ENCODE results near the gene LNX2.

The LNX2 gene

DNA sequence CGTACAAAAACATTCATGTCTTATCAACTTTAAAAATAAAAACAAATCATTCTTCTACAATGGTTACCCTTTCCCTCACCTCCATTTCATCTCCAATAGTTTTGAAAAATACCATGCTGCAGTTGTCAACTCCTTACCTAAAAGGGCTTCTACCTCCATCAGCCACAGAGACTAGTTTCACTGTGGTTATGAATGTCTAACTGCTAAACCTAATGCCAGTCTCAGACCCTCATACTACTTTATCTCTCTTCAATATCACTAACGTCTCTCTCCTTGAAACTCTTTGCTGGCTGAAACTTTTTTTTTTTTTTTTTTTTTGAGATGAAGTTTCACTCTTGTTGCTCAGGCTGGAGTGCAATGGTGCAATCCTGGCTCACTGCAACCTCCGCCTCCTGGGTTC, 27.1 kb downstream of the LNX2 start:
- H3K4me1 ChIP-seq (ENCODE audit: control insufficient read depth, insufficient read depth, low read length, poor library complexity, severe bottlenecking), result peaks cover 4% of the 10 kb centered on the region
- no peak overlapping the region for H3K27ac ChIP-seq (ENCODE audit: low read depth, low read length, severe bottlenecking)
- no peak overlapping the region for H3K4me3 ChIP-seq (ENCODE audit: extremely low read depth, insufficient read depth, low read length, poor library complexity, severe bottlenecking)
- 100% methylated on average over 1 of the region's 3 CpGs for WGBS, 2 experiments (ENCODE audit: insufficient coverage in 2 of 2)
- no peaks in the 10 kb centered on the region for H3K9me3 ChIP-seq (ENCODE audit: control insufficient read depth, low read length)
- no peaks in the 10 kb centered on the region for H3K36me3 ChIP-seq (ENCODE audit: control insufficient read depth, insufficient read depth, low read length)

DNA sequence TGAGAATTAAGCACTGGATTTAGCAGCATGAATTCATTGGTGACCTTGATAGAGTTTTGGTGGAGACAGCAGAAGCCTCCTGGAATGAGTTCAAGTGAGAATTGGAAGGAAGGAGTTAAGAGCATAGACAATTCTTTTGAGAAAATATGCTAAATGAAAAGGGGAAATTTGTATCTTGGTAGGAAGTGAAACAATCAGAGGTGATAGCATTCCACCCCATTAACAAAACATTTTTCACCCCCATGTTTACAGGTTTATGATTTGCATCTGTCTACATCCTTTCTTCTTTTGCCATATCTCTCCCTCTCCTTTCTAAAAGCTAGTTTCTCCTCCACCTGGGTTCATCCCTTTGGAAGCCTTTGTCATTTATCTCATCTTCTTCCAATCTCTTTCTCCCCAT, 27.5 kb downstream of the LNX2 start:
- Histone ChIP-seq H3K4me1 (ENCODE audit: control insufficient read depth, insufficient read depth, low read length, poor library complexity, severe bottlenecking) (peaks cover 1% of the 10 kb centered on the region), H3K27ac (ENCODE audit: low read depth, low read length, severe bottlenecking) (no peak overlapping the region), H3K36me3 (ENCODE audit: control insufficient read depth, insufficient read depth, low read length) (no peaks in the 10 kb centered on the region), H3K9me3 (ENCODE audit: control insufficient read depth, low read length) (no peaks in the 10 kb centered on the region), H3K4me3 (ENCODE audit: extremely low read depth, insufficient read depth, low read length, poor library complexity, severe bottlenecking) (no peak overlapping the region)

DNA sequence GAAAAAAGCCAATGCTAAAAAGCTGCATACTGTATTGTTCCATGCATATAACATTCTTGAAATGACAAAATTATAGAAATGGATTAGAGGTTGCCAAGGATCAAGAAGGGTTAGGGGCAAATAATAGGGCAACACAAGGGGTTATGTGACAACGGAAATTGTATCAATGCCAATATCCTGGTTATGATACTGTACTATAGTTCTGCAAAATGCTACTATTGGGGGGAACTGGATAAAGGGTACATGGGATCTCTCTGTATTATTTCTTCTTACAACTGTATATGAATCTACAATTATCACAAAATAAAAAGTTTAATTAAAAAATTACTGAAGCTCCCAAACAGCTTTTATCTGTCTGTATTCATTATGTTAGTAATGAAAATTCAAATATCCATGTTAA, 31.9 kb downstream of the LNX2 start:
- H3K36me3 ChIP-seq (ENCODE audit: control insufficient read depth, insufficient read depth, low read length), result no peaks in the 10 kb centered on the region
- no peak overlapping the region for H3K4me3 ChIP-seq (ENCODE audit: extremely low read depth, insufficient read depth, low read length, poor library complexity, severe bottlenecking)
- 83 to 88% methylated on average over 1 of the region's 1 CpG for WGBS, 2 experiments (ENCODE audit: insufficient coverage in 2 of 2)
- no peaks in the 10 kb centered on the region for H3K4me1 ChIP-seq (ENCODE audit: control insufficient read depth, insufficient read depth, low read length, poor library complexity, severe bottlenecking)
- no peak overlapping the region for H3K27ac ChIP-seq (ENCODE audit: low read depth, low read length, severe bottlenecking)
- no peaks in the 10 kb centered on the region for H3K9me3 ChIP-seq (ENCODE audit: control insufficient read depth, low read length)

GRCh38 chr13:27587095-27587746, 33.1 kb downstream of the LNX2 start:
- Histone ChIP-seq H3K4me3 (ENCODE audit: extremely low read depth, insufficient read depth, low read length, poor library complexity, severe bottlenecking) (no peak overlapping the region), H3K27ac (ENCODE audit: low read depth, low read length, severe bottlenecking) (no peak overlapping the region), H3K9me3 (ENCODE audit: control insufficient read depth, low read length) (no peaks in the 10 kb centered on the region), H3K36me3 (ENCODE audit: control insufficient read depth, insufficient read depth, low read length) (no peaks in the 10 kb centered on the region), H3K4me1 (ENCODE audit: control insufficient read depth, insufficient read depth, low read length, poor library complexity, severe bottlenecking) (no peaks in the 10 kb centered on the region)
- 86 to 94% methylated on average over 2 to 3 of the region's 5 CpGs for WGBS, 2 experiments (ENCODE audit: insufficient coverage in 2 of 2)

DNA sequence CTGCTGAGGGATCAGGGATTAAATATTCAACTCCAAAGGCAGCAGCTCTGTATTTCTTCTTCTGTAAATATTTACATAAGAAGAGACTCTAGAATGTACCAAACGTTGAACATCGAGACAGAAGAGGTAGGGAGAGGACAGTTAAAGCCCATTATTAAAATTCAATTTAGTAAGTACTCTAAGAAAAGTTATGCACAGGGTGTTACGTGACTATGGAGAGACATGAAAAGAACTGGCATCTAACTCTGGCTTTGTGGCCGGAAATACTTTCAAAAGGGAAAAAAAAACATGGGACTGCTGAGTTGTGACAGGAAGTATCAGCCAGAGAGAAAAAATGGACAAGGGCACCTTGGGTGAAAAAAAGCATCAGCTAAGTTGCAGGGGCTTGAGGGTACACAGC, 36.7 kb downstream of the LNX2 start:
- H3K4me1 ChIP-seq (ENCODE audit: control insufficient read depth, insufficient read depth, low read length, poor library complexity, severe bottlenecking), result peaks cover 7% of the 10 kb centered on the region
- no peak overlapping the region for H3K27ac ChIP-seq (ENCODE audit: low read depth, low read length, severe bottlenecking)
- H3K4me3 ChIP-seq (ENCODE audit: extremely low read depth, insufficient read depth, low read length, poor library complexity, severe bottlenecking), result no peak overlapping the region
- no peaks in the 10 kb centered on the region for H3K9me3 ChIP-seq (ENCODE audit: control insufficient read depth, low read length)
- H3K36me3 ChIP-seq (ENCODE audit: control insufficient read depth, insufficient read depth, low read length), result no peaks in the 10 kb centered on the region
- 96 to 100% methylated on average over 2 of the region's 4 CpGs for WGBS, 2 experiments (ENCODE audit: insufficient coverage in 2 of 2)

GRCh38 chr13:27578121-27579030, 42.0 kb downstream of the LNX2 start:
- H3K4me3 ChIP-seq (ENCODE audit: extremely low read depth, insufficient read depth, low read length, poor library complexity, severe bottlenecking), result no peak overlapping the region
- H3K4me1 ChIP-seq (ENCODE audit: control insufficient read depth, insufficient read depth, low read length, poor library complexity, severe bottlenecking), result peaks cover 16% of the 10 kb centered on the region
- H3K9me3 ChIP-seq (ENCODE audit: control insufficient read depth, low read length), result peaks cover 3% of the 10 kb centered on the region
- no peaks in the 10 kb centered on the region for H3K36me3 ChIP-seq (ENCODE audit: control insufficient read depth, insufficient read depth, low read length)
- no peak overlapping the region for H3K27ac ChIP-seq (ENCODE audit: low read depth, low read length, severe bottlenecking)
- 98 to 100% methylated on average over 1 to 6 of the region's 6 CpGs for WGBS, 2 experiments (ENCODE audit: insufficient coverage in 2 of 2)

DNA sequence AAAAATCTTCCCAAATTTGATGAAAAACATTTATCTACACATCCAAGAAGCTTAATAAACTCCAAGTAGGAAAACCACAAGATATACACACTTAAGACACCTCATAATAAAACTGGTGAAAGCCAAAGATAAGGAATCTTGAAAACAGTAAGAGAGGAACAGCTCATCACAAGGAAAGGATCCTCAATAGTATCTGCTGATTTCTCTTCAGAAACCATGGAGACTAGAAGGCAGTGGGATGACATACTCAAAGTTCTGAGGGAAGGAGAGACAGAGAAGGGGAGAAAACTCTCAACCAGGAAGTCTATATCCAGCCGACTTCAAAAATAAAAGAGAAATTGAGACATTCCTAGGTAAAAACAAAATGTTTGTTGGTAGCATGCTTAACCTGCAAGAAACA, 45.7 kb downstream of the LNX2 start:
- Histone ChIP-seq H3K36me3 (ENCODE audit: control insufficient read depth, insufficient read depth, low read length) (no peaks in the 10 kb centered on the region), H3K27ac (ENCODE audit: low read depth, low read length, severe bottlenecking) (no peak overlapping the region), H3K4me3 (ENCODE audit: extremely low read depth, insufficient read depth, low read length, poor library complexity, severe bottlenecking) (no peak overlapping the region), H3K9me3 (ENCODE audit: control insufficient read depth, low read length) (peaks cover 3% of the 10 kb centered on the region), H3K4me1 (ENCODE audit: control insufficient read depth, insufficient read depth, low read length, poor library complexity, severe bottlenecking) (peaks cover 21% of the 10 kb centered on the region)
- no CpG with 5 or more reads among the region's 1 CpG for WGBS, 2 experiments (ENCODE audit: insufficient coverage in 2 of 2)

- Histone ChIP-seq H3K36me3 (ENCODE audit: control insufficient read depth, insufficient read depth, low read length) (peaks cover 4% of the 10 kb centered on the region), H3K4me1 (ENCODE audit: control insufficient read depth, insufficient read depth, low read length, poor library complexity, severe bottlenecking) (peaks cover 10% of the 10 kb centered on the region), H3K4me3 (ENCODE audit: extremely low read depth, insufficient read depth, low read length, poor library complexity, severe bottlenecking) (no peak overlapping the region), H3K27ac (ENCODE audit: low read depth, low read length, severe bottlenecking) (peak overlapping the region; percentile 52), H3K9me3 (ENCODE audit: control insufficient read depth, low read length) (peaks cover 3% of the 10 kb centered on the region)
- no CpG with 5 or more reads among the region's 2 CpGs for WGBS, 2 experiments (ENCODE audit: insufficient coverage in 2 of 2)
Measured at GRCh38 chr13:27573265-27573664, 47.1 kb downstream of the LNX2 start.

DNA sequence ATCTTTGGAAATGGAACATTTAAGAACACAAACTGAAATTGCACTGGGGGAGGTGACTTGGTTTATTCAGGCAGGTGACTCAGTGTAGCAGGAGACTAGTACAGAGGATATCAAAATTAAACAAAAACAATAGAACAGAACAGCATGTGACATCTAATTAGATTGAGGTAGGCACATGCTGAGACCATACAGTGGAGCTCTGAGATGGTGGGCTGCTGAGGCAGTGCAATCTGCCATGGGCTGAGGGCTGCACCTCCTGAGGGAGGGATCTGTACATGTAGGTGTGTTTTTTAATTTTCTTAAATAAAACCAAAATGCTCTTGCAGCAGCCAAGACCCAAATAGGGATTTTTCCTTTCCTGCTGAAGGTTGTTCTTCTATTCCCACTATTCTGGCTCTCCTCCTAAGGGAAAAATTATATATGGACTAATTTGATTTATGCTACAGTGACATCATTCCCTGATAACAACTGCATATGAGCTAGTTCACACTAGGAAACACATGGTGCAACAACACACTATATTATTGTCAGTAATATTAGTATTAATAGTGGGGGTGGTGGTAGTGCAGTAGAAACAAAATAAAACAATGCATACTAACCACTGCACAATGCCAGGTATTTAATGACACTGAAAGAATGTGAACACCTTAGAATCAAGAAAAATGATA, 48.0 kb downstream of the LNX2 start:
- no peak overlapping the region for H3K27ac ChIP-seq (ENCODE audit: low read depth, low read length, severe bottlenecking)
- peaks cover 8% of the 10 kb centered on the region for H3K36me3 ChIP-seq (ENCODE audit: control insufficient read depth, insufficient read depth, low read length)
- H3K4me3 ChIP-seq (ENCODE audit: extremely low read depth, insufficient read depth, low read length, poor library complexity, severe bottlenecking), result no peak overlapping the region
- peaks cover 9% of the 10 kb centered on the region for H3K4me1 ChIP-seq (ENCODE audit: control insufficient read depth, insufficient read depth, low read length, poor library complexity, severe bottlenecking)
- peaks cover 3% of the 10 kb centered on the region for H3K9me3 ChIP-seq (ENCODE audit: control insufficient read depth, low read length)

DNA sequence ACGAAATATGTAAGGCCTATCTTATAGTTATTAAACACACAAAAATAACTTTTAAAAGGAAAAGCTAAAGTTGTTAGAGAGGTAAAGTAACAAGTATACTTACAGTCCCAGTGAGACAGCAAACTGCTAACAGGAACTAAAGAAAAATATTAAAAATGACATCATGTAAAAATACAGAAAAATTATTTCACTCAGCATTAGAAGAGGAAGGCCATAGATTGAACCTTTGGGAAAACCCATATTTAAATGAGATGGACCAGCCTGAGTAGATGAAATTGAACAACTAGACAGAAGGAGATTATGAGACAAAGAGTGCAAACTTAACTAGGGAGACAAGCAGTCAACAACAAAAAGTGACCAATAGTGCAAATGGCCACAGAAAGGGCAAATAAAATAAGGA, 49.4 kb downstream of the LNX2 start:
- Histone ChIP-seq H3K9me3 (ENCODE audit: control insufficient read depth, low read length) (peaks cover 3% of the 10 kb centered on the region), H3K4me1 (ENCODE audit: control insufficient read depth, insufficient read depth, low read length, poor library complexity, severe bottlenecking) (peaks cover 9% of the 10 kb centered on the region), H3K27ac (ENCODE audit: low read depth, low read length, severe bottlenecking) (no peak overlapping the region), H3K36me3 (ENCODE audit: control insufficient read depth, insufficient read depth, low read length) (peaks cover 21% of the 10 kb centered on the region), H3K4me3 (ENCODE audit: extremely low read depth, insufficient read depth, low read length, poor library complexity, severe bottlenecking) (no peak overlapping the region)
- no CpG with 5 or more reads among the region's 1 CpG for WGBS, 2 experiments (ENCODE audit: insufficient coverage in 2 of 2)

- WGBS, 2 experiments (ENCODE audit: insufficient coverage in 2 of 2), result 100% methylated on average over 1 of the region's 4 CpGs; no CpG with 5 or more reads in 1 of the 2 experiments
- no peaks in the 10 kb centered on the region for H3K9me3 ChIP-seq (ENCODE audit: control insufficient read depth, low read length)
- H3K36me3 ChIP-seq (ENCODE audit: control insufficient read depth, insufficient read depth, low read length), result peaks cover 21% of the 10 kb centered on the region
- no peak overlapping the region for H3K4me3 ChIP-seq (ENCODE audit: extremely low read depth, insufficient read depth, low read length, poor library complexity, severe bottlenecking)
- peaks cover 9% of the 10 kb centered on the region for H3K4me1 ChIP-seq (ENCODE audit: control insufficient read depth, insufficient read depth, low read length, poor library complexity, severe bottlenecking)
- H3K27ac ChIP-seq (ENCODE audit: low read depth, low read length, severe bottlenecking), result no peak overlapping the region
Measured at GRCh38 chr13:27569405-27569804, 50.9 kb downstream of the LNX2 start.

Measured in mesodermal cell (in vitro differentiated cells).